GM19438 (cell line): ENCODE results near the gene TFIP11.

ENCODE experiments used
- ATAC-seq: cut with Tn5 transposase; IDR thresholded peaks from one replicate; pipeline ENCODE4 v1.9.1; 2021; ENCODE audit warnings: low read depth; ENCODE audit not compliant: unreplicated experiment

TFIP11 gene

GRCh38 chr22:26453216-26453615, 59.1 kb downstream of the TFIP11 start:
- no peak for ATAC-seq

- no peak for ATAC-seq
Observed at GRCh38 chr22:26452236-26453016, 59.8 kb downstream of the TFIP11 start.

GRCh38 chr22:26450453-26451185, 61.7 kb downstream of the TFIP11 start:
- ATAC-seq: no peak

GRCh38 chr22:26448941-26449340, 63.3 kb downstream of the TFIP11 start:
- no peak for ATAC-seq

- no peak for ATAC-seq
Observed at GRCh38 chr22:26448334-26448733, 63.9 kb downstream of the TFIP11 start.

GRCh38 chr22:26447584-26448329, 64.5 kb downstream of the TFIP11 start:
- ATAC-seq: no peak

GRCh38 chr22:26446808-26447515, 65.3 kb downstream of the TFIP11 start:
- ATAC-seq: no peak

GRCh38 chr22:26445577-26446275, 66.5 kb downstream of the TFIP11 start:
- ATAC-seq: no peak

GRCh38 chr22:26444777-26445176, 67.5 kb downstream of the TFIP11 start:
- ATAC-seq: no peak

GRCh38 chr22:26443901-26444690, 68.2 kb downstream of the TFIP11 start:
- no peak for ATAC-seq

GRCh38 chr22:26442086-26442756, 70.1 kb downstream of the TFIP11 start:
- ATAC-seq: no peak
